CD4-positive, alpha-beta T cell treated with Interleukin-2 at 100 ng/mL for 4 hours (primary cell): ENCODE measurements around the gene GRIN1.

Experiments used
- DNase-seq: peaks from one replicate; pipeline ENCODE4 v3.0.0-alpha.2; 2020; ENCODE audit warnings: low spot score

The GRIN1 gene

GRCh38 chr9:137178201-137178938, 39.4 kb downstream of the GRIN1 start:
- no peak for DNase-seq

- no peak for DNase-seq
Observed at GRCh38 chr9:137178939-137179630, 40.1 kb downstream of the GRIN1 start.

DNA sequence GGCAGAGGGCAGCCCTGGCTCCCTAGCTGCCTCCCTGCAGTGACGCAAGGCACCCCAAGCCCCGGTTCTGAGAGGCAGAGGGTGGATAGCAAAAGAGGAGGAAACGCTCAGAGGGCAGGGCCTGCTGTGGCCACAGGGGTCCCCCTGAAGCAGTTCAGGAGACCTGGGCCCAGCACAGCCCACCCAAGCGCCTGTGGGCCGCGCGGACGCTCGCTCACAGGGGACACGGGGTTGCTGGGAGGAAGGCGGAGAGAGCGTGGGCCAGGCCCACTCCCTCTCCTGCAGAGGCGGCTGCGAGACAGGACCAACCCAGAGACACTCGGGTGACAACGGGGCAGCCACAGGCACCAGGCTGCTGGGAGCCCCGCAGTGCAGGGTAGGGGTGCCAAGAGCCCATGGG, 40.8 kb downstream of the GRIN1 start:
- no peak for DNase-seq

- DNase-seq: no peak
Observed at GRCh38 chr9:137180491-137180890, 41.5 kb downstream of the GRIN1 start.

DNA sequence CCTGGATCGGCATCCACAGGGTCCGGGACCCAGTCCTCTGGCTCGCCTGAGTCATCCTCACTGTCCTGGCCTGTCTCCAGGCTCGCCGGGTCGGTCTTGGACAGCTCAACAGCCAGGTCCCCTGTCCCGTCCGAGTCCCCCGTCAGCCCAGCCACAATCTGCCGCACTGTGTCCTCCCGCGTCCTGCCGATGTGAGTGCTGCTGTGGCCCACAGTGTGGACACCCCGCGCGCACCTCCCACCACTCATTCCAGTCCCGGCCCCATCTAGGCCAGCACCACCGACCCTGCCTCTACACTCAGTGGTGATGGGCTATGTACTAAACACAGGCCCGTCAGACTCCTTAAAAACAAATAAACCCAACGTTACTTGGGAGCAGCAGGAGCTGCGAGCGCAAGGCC, 42.7 kb downstream of the GRIN1 start:
- no peak for DNase-seq

- DNase-seq: no peak
Observed at GRCh38 chr9:137182836-137183235, 43.9 kb downstream of the GRIN1 start.

GRCh38 chr9:137183980-137184595, 45.1 kb downstream of the GRIN1 start:
- no peak for DNase-seq

GRCh38 chr9:137184881-137185660, 46.1 kb downstream of the GRIN1 start:
- DNase-seq: no peak

GRCh38 chr9:137185921-137186320, 47.0 kb downstream of the GRIN1 start:
- no peak for DNase-seq

DNA sequence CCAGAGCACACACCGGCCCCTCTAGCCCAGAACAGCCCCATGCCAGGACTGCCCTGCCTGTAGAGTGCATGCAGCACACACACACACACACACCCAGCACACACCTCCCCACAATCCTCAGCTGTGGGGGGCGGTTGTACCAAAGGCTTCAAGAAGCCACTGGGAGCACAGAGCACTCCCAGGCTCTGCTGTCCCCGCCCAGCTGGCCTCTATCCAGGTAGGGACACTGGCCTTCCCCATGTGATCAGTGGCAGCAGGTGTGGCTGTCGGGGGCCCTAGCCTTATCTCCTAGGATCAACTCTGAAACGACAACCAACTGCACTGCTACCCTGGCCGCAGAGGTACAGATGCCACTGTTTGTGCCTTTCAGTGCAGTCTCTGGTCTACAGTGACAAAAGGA, 47.4 kb downstream of the GRIN1 start:
- no peak for DNase-seq

DNA sequence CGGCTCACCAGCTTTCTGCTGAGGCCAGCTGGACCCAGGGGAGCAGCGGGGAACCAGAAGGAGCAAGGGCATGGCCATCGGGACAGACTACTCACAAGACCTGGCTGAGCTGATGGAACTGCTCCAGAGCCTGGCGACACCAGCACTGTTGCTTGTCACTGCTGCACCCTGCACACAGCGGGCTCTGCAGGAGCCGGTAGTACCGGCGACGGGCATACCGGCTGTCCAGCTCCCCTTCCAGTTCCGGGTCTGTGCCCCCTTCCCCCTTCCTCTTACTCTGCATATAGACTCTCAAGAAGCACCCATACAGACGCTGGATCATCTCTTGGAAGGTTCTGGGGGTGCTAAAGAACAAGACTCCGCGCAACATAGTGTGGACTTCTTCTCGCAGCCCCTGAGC, 48.4 kb downstream of the GRIN1 start:
- DNase-seq: no peak

- DNase-seq: no peak
Observed at GRCh38 chr9:137188086-137188489, 49.1 kb downstream of the GRIN1 start.

DNA sequence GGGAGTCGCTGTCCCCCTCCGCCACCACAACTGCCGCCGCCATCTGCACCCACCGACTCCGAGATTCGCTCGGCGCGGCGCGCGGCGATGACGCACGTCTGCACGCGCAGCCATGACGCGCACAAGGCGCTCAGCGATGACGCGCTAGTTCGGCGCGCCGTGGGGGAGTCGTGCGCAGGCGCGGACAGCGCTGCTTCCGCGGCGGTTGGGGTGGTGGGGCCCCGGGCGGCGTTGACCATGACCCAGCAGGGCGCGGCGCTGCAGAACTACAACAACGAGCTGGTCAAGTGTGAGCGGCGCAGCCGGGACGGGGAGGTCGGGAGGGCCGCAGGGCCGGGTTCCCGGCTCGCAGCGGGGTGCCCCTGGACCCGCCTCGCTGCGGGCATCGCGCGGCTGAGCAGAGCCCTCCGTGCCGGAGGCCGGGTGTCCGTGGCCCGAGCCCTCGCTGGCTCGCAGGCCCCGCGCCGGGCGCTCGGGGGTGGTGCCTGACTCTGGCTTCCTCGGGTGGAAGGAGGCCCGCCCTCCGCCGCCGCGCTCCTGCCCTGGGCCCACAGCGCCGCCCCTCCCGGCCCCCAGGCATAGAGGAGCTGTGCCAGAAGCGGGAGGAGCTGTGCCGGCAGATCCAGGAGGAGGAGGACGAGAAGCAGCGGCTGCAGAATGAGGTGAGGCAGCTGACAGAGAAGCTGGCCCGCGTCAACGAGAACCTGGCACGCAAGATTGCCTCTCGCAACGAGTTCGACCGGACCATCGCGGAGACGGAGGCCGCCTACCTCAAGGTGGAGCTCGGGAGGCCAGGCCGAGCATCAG, 49.7 kb downstream of the GRIN1 start, which contains the start of the genes ANAPC2 and SSNA1:
Gene ANAPC2, minus strand, starts transcription at position 71 of the 807 bp plus-strand sequence. Its CDS starts 28 bp downstream, at position 43.
Gene SSNA1, plus strand, starts transcription at position 187 of the 807 bp plus-strand sequence. Its CDS starts 51 bp downstream, at position 238.
- DNase-seq: peak; percentile 92

DNA sequence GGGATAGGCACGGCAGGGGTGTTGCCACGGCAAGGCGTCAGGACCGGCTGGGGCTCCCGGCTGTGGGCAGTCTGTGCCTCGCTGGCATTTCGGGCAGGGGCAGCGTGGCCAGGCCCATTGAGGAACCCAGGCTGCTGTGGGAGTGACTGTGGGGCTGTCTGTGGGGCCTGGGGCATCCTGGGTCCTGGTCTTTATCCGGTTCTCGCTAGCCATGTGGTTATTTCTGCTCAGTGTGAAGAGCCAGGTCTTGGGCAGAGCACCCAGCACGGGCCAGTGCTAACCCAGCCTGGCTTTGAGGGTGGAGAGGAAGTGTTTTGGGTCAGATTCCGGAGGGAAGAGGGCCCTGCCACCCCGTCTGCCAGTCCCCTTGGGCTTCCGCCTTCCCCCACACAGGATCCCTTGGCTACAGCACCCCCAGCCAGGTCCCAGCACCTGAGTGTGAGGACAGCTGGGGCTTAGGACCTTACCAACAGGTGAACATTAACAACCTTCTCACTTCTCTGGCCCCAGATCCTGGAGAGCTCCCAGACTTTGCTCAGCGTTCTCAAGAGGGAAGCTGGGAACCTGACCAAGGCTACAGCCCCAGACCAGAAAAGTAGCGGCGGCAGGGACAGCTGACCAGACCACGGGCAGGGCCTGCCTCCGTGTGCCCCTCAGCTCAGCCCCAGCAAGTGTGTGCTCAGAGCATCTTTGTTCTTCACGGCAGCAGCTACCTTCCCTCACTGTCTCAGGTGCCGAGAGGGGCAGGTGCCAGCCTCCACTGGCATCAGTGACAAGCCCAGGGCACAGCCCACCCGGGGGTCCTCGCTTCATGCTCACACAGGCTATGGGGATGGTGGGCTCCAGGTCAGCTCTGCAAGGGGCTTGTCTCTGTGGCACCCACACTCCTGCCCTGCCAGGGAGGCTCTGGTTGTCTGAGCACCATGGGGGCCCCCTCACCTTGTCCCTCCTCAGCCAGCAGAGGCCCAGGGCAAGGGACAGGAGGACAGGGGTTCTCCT, 50.6 kb downstream of the GRIN1 start:
- no peak for DNase-seq

DNA sequence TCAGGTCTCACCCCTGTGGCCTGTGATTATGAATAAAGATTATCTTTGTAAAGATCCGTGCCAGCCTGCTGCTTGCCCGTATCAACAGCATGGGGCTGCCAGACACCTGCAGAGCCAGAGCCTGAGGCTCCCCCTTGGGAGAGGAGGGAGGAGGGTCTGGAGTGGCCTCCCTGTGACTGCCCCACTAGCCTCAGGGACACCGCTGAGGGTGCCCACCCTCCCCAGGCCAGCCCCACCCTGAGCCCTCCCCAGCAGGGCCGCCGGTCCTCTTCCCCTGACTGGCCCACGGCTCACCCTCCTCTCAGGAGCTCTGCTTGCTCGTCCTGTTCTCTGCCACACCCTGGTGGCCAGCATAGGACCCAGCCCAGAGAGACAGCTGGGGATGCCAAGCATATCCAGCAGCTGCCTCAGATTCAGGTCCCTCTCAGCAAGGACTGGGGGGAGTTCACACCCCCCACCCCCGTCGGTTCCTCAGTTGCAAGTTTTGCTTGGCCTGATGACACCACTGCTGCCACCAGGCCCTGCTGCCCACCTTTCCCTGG, 51.4 kb downstream of the GRIN1 start:
- DNase-seq: no peak

GRCh38 chr9:137191245-137191644, 52.3 kb downstream of the GRIN1 start:
- DNase-seq: no peak

DNA sequence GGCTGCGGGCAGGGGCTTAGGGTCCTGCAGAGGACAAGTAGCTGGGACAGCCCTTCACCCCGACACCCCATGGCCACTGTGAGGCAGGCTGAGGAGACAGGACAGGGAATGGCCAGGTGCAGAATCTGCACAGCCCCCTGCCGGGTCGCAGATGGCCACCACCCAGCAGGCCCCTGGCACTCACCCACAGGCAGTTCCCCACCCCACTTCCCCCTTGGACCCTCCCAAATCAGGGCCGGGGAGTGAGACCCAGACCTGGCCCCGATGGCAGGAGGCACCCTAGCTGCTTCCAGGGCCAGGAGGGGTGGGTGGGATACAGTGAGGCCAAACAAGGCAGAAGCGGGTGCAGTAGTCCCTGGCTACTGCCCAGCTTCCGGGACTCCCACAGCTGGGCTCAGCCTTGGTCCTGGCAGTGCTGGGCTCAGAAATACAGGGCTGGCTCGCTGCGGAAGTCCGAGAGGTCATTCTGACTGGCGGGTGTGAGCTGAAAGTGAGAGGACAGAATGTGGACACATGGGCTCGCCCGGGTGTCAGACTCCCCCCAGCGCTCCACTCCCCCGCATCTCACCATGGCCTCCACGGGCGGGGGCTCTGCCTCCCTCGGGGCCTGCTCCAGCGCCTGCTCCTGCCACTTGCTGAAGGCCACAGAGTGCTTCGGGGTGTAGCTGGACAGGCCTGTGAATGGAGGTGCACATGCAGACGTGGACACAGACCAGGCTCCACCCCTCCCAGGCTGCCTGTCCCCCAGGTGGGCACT, 52.9 kb downstream of the GRIN1 start:
- no peak for DNase-seq

DNA sequence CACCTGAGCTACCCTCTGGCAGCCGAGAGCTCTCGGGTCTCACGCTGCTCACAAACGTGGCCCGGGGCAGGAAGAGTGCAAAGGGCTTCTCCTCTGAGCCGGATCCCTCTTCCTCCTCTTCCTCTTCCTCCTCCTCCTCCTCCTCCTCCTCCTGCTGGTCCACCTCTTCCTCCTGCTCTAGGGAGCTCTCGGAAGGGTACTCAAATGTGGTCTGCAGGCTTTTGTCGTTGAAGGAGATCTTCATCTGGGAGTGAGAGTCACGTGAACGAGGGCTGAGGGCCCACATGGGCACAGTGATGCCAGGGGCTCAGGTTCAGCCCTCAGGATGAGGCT, 53.5 kb downstream of the GRIN1 start:
- DNase-seq: no peak

GRCh38 chr9:137192859-137193258, 53.9 kb downstream of the GRIN1 start:
- no peak for DNase-seq
